SU-DHL-6 (cell line): ENCODE data around the gene SH3RF3.

Source experiments
- H2AFZ ChIP-seq: fragments of 200-600 bp; sonication (generic); 2 replicates; pipeline ENCODE4 v1.6.1; 2014; ENCODE audit warnings: low read depth, mild to moderate bottlenecking, moderate library complexity, mixed read lengths, antibody characterized with exemption, low read length; ENCODE audit not compliant: severe bottlenecking
- H3F3A ChIP-seq: fragments of 200-600 bp; shearing (Covaris generic); 2 replicates; pipeline ENCODE4 v1.6.0; 2016; ENCODE audit warnings: antibody characterized with exemption, mild to moderate bottlenecking; ENCODE audit not compliant: insufficient read depth
- H3K27ac ChIP-seq: fragments of 200-600 bp; sonication (generic); 2 replicates; pipeline ENCODE4 v1.5.1; 2016; ENCODE audit warnings: low read depth, mild to moderate bottlenecking, low read length, moderate library complexity, mixed read lengths
- H3K27me3 ChIP-seq: fragments of 200-600 bp; sonication (generic), shearing (Covaris generic); 2 replicates; pipeline ENCODE4 v1.6.0; 2014; ENCODE audit warnings: mild to moderate bottlenecking, low read length
- H3K36me3 ChIP-seq: fragments of 200-600 bp; sonication (generic); 2 replicates; pipeline ENCODE4 v1.6.1; 2014; ENCODE audit warnings: mild to moderate bottlenecking, low read length, mixed read lengths
- H3K4me2 ChIP-seq: fragments of 300-600, 200-600 bp; shearing (Covaris generic), sonication (generic); 2 replicates; pipeline ENCODE4 v1.6.0; 2014; ENCODE audit warnings: low read length, low read depth, mild to moderate bottlenecking; ENCODE audit not compliant: poor library complexity, severe bottlenecking
- H3K4me3 ChIP-seq: fragments of 200-600 bp; sonication (generic); 2 replicates; pipeline ENCODE4 v1.5.1; 2014; ENCODE audit warnings: antibody characterized with exemption, low read length, mild to moderate bottlenecking, mixed read lengths; ENCODE audit not compliant: insufficient read depth, poor library complexity, severe bottlenecking
- H3K79me2 ChIP-seq: fragments of 200-600 bp; sonication (generic); 2 replicates; pipeline ENCODE4 v1.6.1; 2014; ENCODE audit warnings: mild to moderate bottlenecking, low read length, moderate library complexity; ENCODE audit not compliant: insufficient read depth
- H3K9ac ChIP-seq: fragments of 200-600 bp; sonication (generic); 2 replicates; pipeline ENCODE4 v1.7.0; 2014; ENCODE audit warnings: mild to moderate bottlenecking, low read length
- H3K9me2 ChIP-seq: fragments of 200-600 bp; sonication (generic); replicated peaks from 2 replicates; pipeline ENCODE4 v1.6.1; 2014; ENCODE audit warnings: low read length; ENCODE audit not compliant: insufficient read depth
- H3K9me3 ChIP-seq: fragments of 200-600 bp; sonication (generic); 2 replicates; pipeline ENCODE4 v1.6.1; 2014; ENCODE audit warnings: low read length, mixed read lengths; ENCODE audit not compliant: insufficient read depth
- H4K20me1 ChIP-seq: fragments of 200-600 bp; sonication (generic); 2 replicates; pipeline ENCODE4 v1.6.1; 2014; ENCODE audit warnings: low read depth, mild to moderate bottlenecking, antibody characterized with exemption, low read length, moderate library complexity, mixed read lengths
- EZH2phosphoT487 ChIP-seq: fragments of 200-600 bp; sonication (generic), shearing (Covaris generic); conservative IDR thresholded peaks from 2 replicates; pipeline ENCODE4 v1.6.1; 2018; ENCODE audit warnings: mild to moderate bottlenecking, antibody characterized with exemption, low read length, moderate library complexity, mixed read lengths
- TF ChIP-seq, protein P1 (sequence below): fragments of 200-600 bp; sonication (generic); IDR thresholded peaks from one replicate; pipeline ENCODE4 v1.5.1; 2017; ENCODE audit warnings: antibody characterized with exemption, mild to moderate bottlenecking, low read length, moderate library complexity; ENCODE audit not compliant: insufficient read depth, poor library complexity, severe bottlenecking

The SH3RF3 gene

DNA sequence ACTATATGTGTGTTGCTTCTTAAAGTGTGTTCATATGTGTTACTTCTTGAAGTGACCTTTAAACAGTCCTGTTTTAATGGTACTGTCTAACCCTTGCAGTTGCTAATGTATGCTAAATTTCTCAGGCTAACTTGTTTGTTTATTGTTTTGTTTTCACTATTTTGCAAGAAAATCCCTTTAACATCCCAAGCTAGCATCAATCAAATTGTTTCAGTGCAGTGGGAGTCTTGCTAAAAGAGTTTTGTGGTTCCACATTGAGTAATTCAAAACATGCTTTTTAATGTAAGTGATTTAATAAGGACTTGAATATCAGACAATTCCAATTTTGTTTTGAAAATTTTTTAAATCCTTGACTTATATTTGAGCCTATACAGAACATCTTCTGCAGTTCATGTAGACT is 3.6 kb downstream of the SH3RF3 start:
- no peaks in the 10 kb centered on the region for H3K9me2 ChIP-seq
- no peak overlapping the region for H3K4me3 ChIP-seq
- H3K36me3 ChIP-seq, result no peaks in the 10 kb centered on the region
- H4K20me1 ChIP-seq, result no peaks in the 10 kb centered on the region
- no peaks in the 10 kb centered on the region for H3K9me3 ChIP-seq
- no peak overlapping the region for H2AFZ ChIP-seq
- no peaks in the 10 kb centered on the region for H3K79me2 ChIP-seq
- H3F3A ChIP-seq, result no peaks in the 10 kb centered on the region
- TF ChIP-seq, protein P1, sequence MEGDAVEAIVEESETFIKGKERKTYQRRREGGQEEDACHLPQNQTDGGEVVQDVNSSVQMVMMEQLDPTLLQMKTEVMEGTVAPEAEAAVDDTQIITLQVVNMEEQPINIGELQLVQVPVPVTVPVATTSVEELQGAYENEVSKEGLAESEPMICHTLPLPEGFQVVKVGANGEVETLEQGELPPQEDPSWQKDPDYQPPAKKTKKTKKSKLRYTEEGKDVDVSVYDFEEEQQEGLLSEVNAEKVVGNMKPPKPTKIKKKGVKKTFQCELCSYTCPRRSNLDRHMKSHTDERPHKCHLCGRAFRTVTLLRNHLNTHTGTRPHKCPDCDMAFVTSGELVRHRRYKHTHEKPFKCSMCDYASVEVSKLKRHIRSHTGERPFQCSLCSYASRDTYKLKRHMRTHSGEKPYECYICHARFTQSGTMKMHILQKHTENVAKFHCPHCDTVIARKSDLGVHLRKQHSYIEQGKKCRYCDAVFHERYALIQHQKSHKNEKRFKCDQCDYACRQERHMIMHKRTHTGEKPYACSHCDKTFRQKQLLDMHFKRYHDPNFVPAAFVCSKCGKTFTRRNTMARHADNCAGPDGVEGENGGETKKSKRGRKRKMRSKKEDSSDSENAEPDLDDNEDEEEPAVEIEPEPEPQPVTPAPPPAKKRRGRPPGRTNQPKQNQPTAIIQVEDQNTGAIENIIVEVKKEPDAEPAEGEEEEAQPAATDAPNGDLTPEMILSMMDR, result no peak
- no peak for TF ChIP-seq EZH2phosphoT487
- H3K27me3 ChIP-seq, result no peaks in the 10 kb centered on the region
- no peak overlapping the region for H3K4me2 ChIP-seq
- H3K9ac ChIP-seq, result no peak overlapping the region
- no peak overlapping the region for H3K27ac ChIP-seq

DNA sequence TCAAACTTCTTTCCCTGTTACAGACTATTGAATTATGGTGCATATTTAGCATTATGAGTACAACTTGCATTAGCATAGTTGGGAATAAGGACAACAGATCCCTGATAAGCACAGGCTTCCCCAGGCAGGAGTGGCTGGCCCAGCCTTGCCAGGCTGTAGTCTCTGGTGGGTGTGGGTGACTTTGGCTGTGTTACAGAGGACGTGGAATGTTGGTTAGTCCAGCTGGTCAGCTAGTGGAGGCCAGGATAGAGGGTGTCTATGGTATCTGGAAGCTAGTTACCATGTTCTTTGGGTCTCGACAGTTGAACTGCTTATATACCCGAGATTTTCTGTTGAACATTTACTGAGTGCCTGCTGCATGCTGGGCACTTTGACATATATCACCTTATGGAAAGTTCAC is 4.7 kb downstream of the SH3RF3 start:
- no peak overlapping the region for H2AFZ ChIP-seq
- no peak overlapping the region for H3K4me3 ChIP-seq
- H3K27ac ChIP-seq, result no peak overlapping the region
- TF ChIP-seq, protein P1, result no peak
- TF ChIP-seq EZH2phosphoT487, result no peak
- H3K9me2 ChIP-seq, result no peaks in the 10 kb centered on the region
- no peak overlapping the region for H3K4me2 ChIP-seq
- H4K20me1 ChIP-seq, result no peaks in the 10 kb centered on the region
- no peaks in the 10 kb centered on the region for H3K27me3 ChIP-seq
- no peaks in the 10 kb centered on the region for H3F3A ChIP-seq
- H3K9ac ChIP-seq, result no peak overlapping the region
- H3K79me2 ChIP-seq, result no peaks in the 10 kb centered on the region
- H3K9me3 ChIP-seq, result no peaks in the 10 kb centered on the region
- H3K36me3 ChIP-seq, result no peaks in the 10 kb centered on the region

DNA sequence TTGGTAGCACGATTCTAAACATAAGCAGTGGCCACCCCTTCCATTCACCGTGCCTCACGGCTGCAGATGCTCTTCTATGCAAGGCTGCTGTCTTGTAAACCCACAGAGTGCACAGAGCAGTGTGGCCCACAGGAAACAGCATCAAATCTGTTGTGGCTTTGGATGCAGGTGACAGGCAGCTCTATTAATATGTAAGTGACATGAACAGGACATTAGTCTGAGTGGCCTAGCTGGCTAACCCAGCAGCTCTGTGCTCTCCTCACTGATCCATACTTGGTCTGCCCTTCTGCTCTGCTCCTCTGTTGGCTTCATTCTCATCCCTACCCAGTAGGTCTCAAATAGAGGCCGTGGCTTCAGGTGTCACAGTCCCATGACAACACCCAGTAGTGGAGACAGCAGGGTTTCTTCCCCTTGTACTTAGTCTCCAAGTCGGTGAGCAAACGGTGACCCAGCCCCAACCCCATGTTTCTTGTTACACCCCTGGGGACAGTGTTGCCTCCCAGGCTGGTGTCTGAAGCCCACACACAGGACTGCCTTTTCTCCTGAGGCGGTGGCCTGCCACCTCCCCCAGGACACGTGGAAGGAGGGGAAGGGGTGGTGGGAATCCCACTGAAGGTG is 5.8 kb downstream of the SH3RF3 start:
- no peaks in the 10 kb centered on the region for H3F3A ChIP-seq
- H3K4me3 ChIP-seq, result no peak overlapping the region
- H3K27me3 ChIP-seq, result no peaks in the 10 kb centered on the region
- no peaks in the 10 kb centered on the region for H3K79me2 ChIP-seq
- no peaks in the 10 kb centered on the region for H3K9me3 ChIP-seq
- no peak overlapping the region for H3K27ac ChIP-seq
- H2AFZ ChIP-seq, result no peak overlapping the region
- no peaks in the 10 kb centered on the region for H3K36me3 ChIP-seq
- no peaks in the 10 kb centered on the region for H4K20me1 ChIP-seq
- H3K9ac ChIP-seq, result no peak overlapping the region
- H3K9me2 ChIP-seq, result no peaks in the 10 kb centered on the region
- no peak for TF ChIP-seq EZH2phosphoT487
- TF ChIP-seq, protein P1, result no peak
- H3K4me2 ChIP-seq, result no peak overlapping the region
